IMR-90 (cell line): Measurements from ENCODE around the gene GAS2L2. TPM values are rescaled to one million over a fixed set of nuclear protein-coding genes. Genes with fewer than 3 reads are reported as not detected.

Source experiments
- polyA plus RNA-seq, 3 experiments: library from polyadenylated mRNA; depleted of rRNA; stranded (reverse); fragments of >200 nt; gene quantifications; 2 replicates each; pipeline ENCODE4 v1.2.3, GENCODE V29; 2012; ENCODE audit warnings: low replicate concordance in 1 of 3
- total RNA-seq: library from RNA; depleted of rRNA; stranded (reverse); fragments of >200 nt; gene quantifications from 2 replicates; pipeline ENCODE4 v1.2.3, GENCODE V29; 2012; rRNA removed

The GAS2L2 gene
- total and polyA plus RNA-seq, 2 of the 4 experiments (the other 2 are of a cell fraction) = 0.02 TPM; not detected in 1

Other genes with a start within 250 kb of the GAS2L2 start
- under 0.01 and 0.18 TPM in 2 replicates for gene SLFN12L, start 215.6 kb downstream of the GAS2L2 start, total RNA-seq
- gene SLFN12L, start 215.6 kb downstream of the GAS2L2 start, polyA plus RNA-seq (2012; rRNA removed) = 0.04 TPM in 1 of 2 replicates, not detected in the other
- gene SLFN14, start 192.4 kb downstream of the GAS2L2 start, total RNA-seq = not detected in 2 replicates
- gene SLFN14, start 192.4 kb downstream of the GAS2L2 start, polyA plus RNA-seq (2012; rRNA removed) = not detected in 2 replicates
- gene PEX12, start 174.7 kb downstream of the GAS2L2 start, total RNA-seq = 6.7 and 7.9 TPM in 2 replicates
- gene PEX12, start 174.7 kb downstream of the GAS2L2 start, polyA plus RNA-seq (2012; rRNA removed) = 4.5 and 4.6 TPM in 2 replicates
- 95.3 and 125 TPM in 2 replicates for gene AP2B1, start 165.9 kb downstream of the GAS2L2 start, total RNA-seq
- 96.5 and 102 TPM in 2 replicates for gene AP2B1, start 165.9 kb downstream of the GAS2L2 start, polyA plus RNA-seq (2012; rRNA removed)
- gene RASL10B, start 21.6 kb downstream of the GAS2L2 start, total RNA-seq = 3.6 and 4.7 TPM in 2 replicates
- 4.1 and 4.4 TPM in 2 replicates for gene RASL10B, start 21.6 kb downstream of the GAS2L2 start, polyA plus RNA-seq (2012; rRNA removed)
- not detected in 2 replicates for gene C17orf50, start 7.6 kb upstream of the GAS2L2 start, total RNA-seq
- gene C17orf50, start 7.6 kb upstream of the GAS2L2 start, polyA plus RNA-seq (2012; rRNA removed) = not detected in 2 replicates
- gene MMP28, start 42.4 kb upstream of the GAS2L2 start, total RNA-seq = 0.18 TPM in 1 of 2 replicates, not detected in the other
- gene MMP28, start 42.4 kb upstream of the GAS2L2 start, polyA plus RNA-seq (2012; rRNA removed) = not detected in 2 replicates
- 46.8 and 47.2 TPM in 2 replicates for gene TAF15, start 56.2 kb upstream of the GAS2L2 start, total RNA-seq
- gene TAF15, start 56.2 kb upstream of the GAS2L2 start, polyA plus RNA-seq (2012; rRNA removed) = 69.8 and 98.0 TPM in 2 replicates
- not detected in 2 replicates for gene HEATR9, start 115.7 kb upstream of the GAS2L2 start, total RNA-seq
- gene HEATR9, start 115.7 kb upstream of the GAS2L2 start, polyA plus RNA-seq (2012; rRNA removed) = not detected in 2 replicates
- not detected in 2 replicates for gene CCL5, start 127.1 kb upstream of the GAS2L2 start, total RNA-seq
- not detected in 2 replicates for gene CCL5, start 127.1 kb upstream of the GAS2L2 start, polyA plus RNA-seq (2012; rRNA removed)
- gene RDM1, start 177.5 kb upstream of the GAS2L2 start, total RNA-seq = 0.18 TPM in 1 of 2 replicates, not detected in the other
- gene RDM1, start 177.5 kb upstream of the GAS2L2 start, polyA plus RNA-seq (2012; rRNA removed) = not detected in 2 replicates
- gene LYZL6, start 190.5 kb upstream of the GAS2L2 start, total RNA-seq = not detected in 2 replicates
- not detected in 2 replicates for gene LYZL6, start 190.5 kb upstream of the GAS2L2 start, polyA plus RNA-seq (2012; rRNA removed)
- not detected in 2 replicates for gene CCL16, start 228.3 kb upstream of the GAS2L2 start, total RNA-seq
- gene CCL16, start 228.3 kb upstream of the GAS2L2 start, polyA plus RNA-seq (2012; rRNA removed) = not detected in 2 replicates
- not detected in 2 replicates for gene CCL14, start 233.5 kb upstream of the GAS2L2 start, total RNA-seq
- gene CCL14, start 233.5 kb upstream of the GAS2L2 start, polyA plus RNA-seq (2012; rRNA removed) = not detected in 2 replicates
- not detected in 2 replicates for gene CCL15, start 248.3 kb upstream of the GAS2L2 start, total RNA-seq
- not detected in 2 replicates for gene CCL15, start 248.3 kb upstream of the GAS2L2 start, polyA plus RNA-seq (2012; rRNA removed)